Occipital lobe (tissue), 2 donors: ENCODE data around the gene COL28A1. TPM values are rescaled to one million over a fixed set of nuclear protein-coding genes. Genes with fewer than 3 reads are reported as not detected.

ENCODE experiments used
- DNase-seq: peaks from one replicate; lab custom pipeline; 2025; lab: John Stamatoyannopoulos, UW
- total RNA-seq: library from RNA; depleted of rRNA; stranded (reverse); fragments of >200 nt; gene quantifications from one replicate; pipeline ENCODE4 v1.2.3, GENCODE V29; 2014

COL28A1 gene
- total RNA-seq: 0.62 TPM

DNA sequence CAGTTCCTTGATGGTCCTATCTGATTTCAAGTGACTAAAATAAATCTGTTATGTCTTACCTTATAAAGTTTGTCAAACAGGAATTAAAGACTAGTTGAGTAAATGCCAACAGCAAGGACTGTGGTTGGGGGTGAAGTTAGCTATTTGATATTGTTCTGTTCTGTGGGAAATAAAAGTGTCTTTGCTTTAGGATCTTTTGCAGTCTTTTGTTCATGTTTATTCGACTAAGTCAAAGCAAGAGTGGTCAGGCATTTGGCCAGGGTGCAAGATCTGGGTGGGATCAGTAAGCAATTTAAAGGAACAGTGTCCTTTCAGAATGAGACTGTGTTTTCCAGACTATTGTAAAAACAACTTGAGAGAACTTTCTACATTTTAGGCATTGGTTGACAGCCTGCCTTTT is at the start of gene COL28A1:
COL28A1 (minus strand) TSS at position 183 of the 400 bp plus-strand sequence. CDS start 2,998 bp downstream, outside the sequence.
- no peak for DNase-seq

GRCh38 chr7:7584653-7585052 is 49.0 kb upstream of the COL28A1 start:
- no peak for DNase-seq

DNA sequence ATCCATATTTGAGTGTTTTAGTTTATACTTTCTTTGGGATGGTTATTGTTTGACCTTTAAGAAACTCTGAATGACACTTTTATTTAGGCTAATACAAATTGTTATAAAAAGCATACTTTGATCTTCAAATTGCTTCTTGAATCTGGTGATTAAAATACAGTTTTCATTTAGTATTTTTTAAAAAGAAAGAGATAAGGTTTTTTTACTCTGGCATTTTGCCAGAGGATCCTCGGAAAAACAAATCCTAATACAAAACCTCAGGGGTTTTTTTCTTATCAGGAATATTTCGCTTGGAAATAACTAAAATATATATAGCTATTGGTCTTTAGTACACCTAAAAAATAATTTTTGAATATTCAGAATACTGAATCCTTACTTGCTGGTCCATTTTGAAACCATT is 48.1 kb upstream of the COL28A1 start:
- DNase-seq: no peak

DNA sequence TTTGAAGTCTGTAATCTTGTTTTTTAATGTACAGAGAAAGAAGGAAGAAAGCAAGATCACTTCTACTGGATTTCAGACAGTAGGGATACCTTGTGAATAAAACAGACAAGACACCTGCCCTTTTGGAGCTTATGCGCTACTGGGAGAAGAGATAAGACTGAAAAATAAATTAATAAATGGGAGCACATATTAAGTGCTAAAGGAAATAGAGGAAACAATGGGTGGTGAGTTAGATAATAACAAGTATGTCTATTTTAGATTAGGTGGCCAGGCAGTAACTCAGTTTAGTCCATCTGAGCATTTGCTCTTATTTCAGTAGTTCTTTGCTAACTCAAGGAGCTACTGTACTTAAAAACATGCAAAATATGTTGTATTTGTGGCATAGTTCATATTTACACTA is 46.9 kb upstream of the COL28A1 start:
- no peak for DNase-seq

- no peak for DNase-seq
Observed at GRCh38 chr7:7581531-7582179, 46.0 kb upstream of the COL28A1 start.

DNA sequence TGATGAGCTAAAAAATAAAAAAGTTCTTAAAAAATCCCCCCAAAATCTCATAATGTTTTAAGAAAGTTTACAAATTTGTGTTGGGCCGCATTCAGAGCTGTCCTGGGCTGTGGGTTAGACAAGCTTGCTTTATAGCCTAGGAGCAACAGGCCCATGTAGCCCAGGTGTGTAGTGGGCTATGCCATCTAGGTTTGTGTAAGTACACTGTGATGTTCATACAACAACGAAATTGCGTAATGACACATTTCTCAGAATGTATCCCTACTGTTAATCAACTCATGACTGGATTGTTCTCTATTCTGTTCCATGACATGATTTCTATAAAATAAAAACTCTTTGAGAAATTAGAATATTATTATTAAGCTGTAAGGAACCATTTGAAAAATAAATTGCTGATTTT is 44.0 kb upstream of the COL28A1 start:
- no peak for DNase-seq

- DNase-seq: no peak
Observed at GRCh38 chr7:7577888-7578287, 42.2 kb upstream of the COL28A1 start.

GRCh38 chr7:7576344-7576743 is 40.7 kb upstream of the COL28A1 start:
- no peak for DNase-seq

DNA sequence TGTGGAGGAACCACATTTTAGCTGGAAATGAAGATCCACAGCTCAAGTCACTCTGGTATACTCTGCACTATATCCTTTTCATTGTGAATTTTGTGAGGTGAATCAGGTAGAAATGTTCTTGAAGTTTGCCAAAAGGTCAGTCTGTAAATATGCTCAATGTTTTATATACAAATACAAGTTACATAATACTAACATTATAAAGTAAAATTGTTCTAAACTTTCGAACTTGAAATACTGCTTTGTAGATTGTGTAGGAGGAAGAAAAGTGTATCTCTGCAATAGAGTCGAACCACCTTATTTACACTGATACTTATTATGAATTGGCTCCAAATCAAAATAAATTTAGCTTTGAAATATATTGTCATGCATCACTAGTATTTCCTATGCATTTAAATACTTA is 38.0 kb upstream of the COL28A1 start:
- DNase-seq: no peak

GRCh38 chr7:7570584-7570983 is 34.9 kb upstream of the COL28A1 start:
- no peak for DNase-seq

DNA sequence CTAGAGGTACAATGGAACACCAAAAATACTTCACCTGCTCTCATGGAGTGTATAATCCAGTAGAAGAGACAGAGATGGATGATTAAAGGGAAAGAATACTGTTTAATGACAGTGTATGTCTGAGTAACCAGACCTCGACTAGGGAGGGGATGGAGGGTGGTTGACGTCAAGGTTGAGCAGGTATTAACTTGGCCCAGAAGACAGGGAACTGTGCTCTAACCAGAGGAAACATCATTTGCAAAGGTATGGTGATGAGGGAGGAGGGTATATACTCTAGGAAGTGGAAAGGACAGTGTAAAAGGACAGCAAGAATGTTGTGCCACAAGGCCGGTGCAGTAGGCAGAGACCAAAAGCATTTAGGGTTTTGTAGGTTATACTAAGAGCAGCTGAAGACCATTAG is 33.9 kb upstream of the COL28A1 start:
- DNase-seq: no peak

DNA sequence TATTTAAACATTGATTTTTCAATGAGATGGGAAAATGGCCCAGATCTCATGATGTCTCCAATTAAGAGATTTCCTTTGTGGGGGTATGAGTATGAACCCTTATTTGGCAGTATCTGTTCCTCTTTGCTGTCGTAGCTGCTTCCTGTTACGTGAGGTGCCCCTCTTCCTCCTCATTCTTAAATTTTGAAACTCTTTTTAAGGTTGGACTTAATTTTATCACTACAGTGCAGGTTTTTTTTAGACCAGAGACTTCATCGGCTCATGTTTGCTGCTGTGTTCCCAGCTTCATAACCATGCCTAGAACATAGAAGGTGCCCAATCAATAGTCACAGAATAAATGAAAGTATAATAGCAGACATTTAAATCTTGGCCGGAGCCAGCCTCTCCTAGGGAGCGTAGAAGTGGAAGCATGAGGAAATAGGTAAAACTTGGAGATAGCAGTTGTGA is 33.4 kb upstream of the COL28A1 start:
- no peak for DNase-seq

- no peak for DNase-seq
Observed at GRCh38 chr7:7568553-7568952, 32.9 kb upstream of the COL28A1 start.

- no peak for DNase-seq
Observed at GRCh38 chr7:7567898-7568531, 32.3 kb upstream of the COL28A1 start.

GRCh38 chr7:7566651-7567611 is 31.3 kb upstream of the COL28A1 start, which contains the start of gene MIOS:
Gene MIOS (plus strand): TSS chr7:7566884. CDS start chr7:7572476, 5,592 bp downstream.
- peak; percentile 75 for DNase-seq

DNA sequence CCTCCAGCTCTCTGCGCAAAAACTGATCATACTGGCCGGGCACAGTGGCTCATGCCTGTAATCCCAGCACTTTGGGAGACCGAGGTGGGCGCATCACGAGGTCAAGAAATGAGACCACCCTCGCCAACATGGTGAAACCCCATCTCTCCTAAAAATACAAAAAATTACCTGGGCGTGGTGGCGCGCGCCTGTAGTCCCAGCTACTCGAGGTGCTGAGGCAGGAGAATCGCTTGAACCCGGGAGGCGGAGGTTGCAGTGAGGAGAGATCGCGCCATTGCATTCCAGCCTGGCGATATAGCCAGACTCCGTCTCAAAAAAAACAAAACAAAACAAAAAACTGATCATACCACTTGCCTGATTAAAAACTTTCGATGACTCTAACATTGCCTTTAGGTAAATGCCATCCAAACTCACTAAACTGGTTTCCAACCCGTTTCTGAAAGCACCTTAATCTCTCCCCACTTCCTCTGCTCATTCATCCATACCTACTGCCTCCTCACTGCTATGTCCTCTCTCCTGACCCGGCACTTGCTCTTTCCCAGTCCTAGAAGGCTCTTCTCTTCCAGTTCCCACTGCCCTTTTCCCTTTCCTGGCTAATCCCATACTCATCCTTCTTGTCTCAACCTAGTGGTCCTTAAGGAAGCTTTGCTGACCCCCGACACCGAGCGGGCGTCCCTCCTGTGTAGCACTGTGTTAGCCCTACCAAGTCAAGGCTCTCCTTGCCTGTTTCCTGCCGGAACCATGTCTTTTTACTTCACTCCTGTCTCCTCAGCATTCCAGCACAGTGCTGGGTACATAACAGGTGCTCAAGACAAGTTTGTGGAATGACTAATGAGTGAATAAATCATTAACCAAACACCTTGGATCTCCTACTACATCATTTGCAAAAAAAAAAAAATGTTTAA is 30.3 kb upstream of the COL28A1 start:
- no peak for DNase-seq

GRCh38 chr7:7565018-7565680 is 29.5 kb upstream of the COL28A1 start:
- DNase-seq: no peak

DNA sequence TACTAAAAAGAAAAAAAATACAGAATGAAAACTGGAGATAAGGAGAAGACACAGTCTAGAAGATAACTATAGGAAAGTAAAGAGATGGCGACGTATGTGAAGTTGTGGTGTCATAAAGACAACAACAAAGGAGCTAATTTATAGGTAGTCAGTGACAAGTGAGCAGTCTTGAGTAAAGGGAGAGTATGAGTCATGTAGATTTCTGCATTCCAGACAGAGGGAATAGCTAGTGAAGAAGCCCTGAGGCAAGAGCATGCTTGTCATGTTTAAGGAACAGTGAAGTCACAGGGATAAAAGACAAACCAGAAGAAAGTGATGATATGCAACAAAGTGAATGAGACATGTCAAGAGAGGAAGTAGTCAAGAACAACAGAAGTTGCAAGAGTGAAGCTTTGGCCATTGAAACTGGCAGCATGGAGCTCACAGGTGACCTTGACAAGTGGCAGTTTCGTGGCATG is 28.7 kb upstream of the COL28A1 start:
- DNase-seq: no peak

DNA sequence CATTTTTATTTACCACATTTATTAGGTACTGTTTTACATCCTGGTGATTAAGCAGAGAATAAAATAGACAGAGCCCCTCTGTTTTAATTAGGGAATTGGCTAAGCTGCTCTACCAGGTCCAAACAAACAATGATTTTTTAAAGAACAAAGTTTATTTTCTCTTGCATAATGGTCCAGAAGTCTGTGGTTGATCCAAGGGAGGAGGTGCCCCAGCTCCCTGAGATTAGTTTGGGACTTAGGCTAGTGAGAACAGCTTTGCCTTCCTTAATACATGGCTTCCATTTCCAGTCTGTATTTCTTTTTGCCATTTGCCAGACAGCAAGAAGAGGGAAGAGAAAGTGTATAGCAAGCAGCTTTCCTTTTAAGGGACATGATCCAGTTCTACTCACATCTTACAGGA is 28.1 kb upstream of the COL28A1 start:
- DNase-seq: no peak

DNA sequence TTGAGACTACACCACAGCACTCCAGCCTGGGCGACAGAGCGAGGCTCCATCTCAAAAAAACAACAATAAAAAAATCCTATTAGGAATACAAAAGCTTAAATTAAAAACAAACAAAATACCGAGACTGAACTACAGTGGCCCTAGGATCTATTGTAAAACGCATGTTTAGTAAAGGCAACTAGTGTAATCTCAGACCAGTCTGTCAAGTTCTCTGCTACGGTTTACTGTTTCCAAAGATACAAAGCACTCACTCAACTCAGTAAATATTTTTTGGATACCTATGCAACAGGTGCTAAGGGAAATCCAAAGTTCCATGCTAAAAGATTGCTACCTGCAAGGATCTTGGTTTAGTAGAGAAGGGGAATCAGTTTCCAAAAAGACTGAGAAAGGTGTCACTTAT is 27.6 kb upstream of the COL28A1 start:
- no peak for DNase-seq
